ENCODE results near the gene KCTD16. TPM values are rescaled to one million over a fixed set of nuclear protein-coding genes. Genes with fewer than 3 reads are reported as not detected.

The KCTD16 gene
- total and polyA plus RNA-seq, 2 donors from 2014 or later: 0.24 to 2.5 TPM

GRCh38 chr5:144328494-144328893 lies 157.8 kb downstream of the KCTD16 start:
- intact Hi-C loops (cut with DNase I): no loop called here
- TF ChIP-seq CTCF (IDR thresholded peaks at IDR 0.05; ENCODE audit: borderline replicate concordance, extremely low read depth, insufficient read depth): no peak
- no peak for DNase-seq
- Histone ChIP-seq H3K9me3 (ENCODE audit: control insufficient read depth in 2 of 3, insufficient read depth in 1 of 3, low read length in 3 of 3) (no peaks in the 10 kb centered on the region), H3K4me1 (ENCODE audit: control insufficient read depth in 2 of 3, insufficient read depth in 2 of 3, low read depth in 1 of 3, low read length in 3 of 3) (no peaks in the 10 kb centered on the region), H3K36me3 (ENCODE audit: control insufficient read depth in 2 of 3, insufficient read depth in 3 of 3, low read length in 3 of 3) (no peaks in the 10 kb centered on the region), H3K27ac (ENCODE audit: low read depth in 2 of 2, low read length in 2 of 2) (no peak overlapping the region), H3K4me3 (ENCODE audit: low read length in 3 of 3) (no peak overlapping the region), H3K9ac (ENCODE audit: low read length in 3 of 3) (no peak overlapping the region), H3K27me3 (ENCODE audit: control insufficient read depth, insufficient read depth, low read length) (no peaks in the 10 kb centered on the region)
- no peak for FAIRE-seq

DNA sequence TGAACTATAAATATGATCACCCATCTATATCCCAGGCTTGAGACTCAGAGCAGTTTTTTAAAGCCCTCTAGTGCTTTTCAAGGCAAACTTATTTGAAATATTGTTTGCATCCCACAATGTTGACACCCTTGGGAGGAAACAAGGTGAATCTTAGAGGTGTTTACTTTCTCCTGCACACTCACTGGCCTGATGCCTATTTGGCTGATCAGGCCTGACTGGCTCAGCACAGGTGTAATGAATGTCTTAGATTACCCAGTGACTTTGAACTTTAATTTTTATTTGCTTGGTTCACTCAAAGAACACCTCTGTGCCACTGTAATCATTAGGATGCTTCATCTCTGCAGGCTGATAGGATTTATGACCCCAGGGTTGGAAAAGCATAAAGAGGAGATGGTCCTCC lies 158.3 kb downstream of the KCTD16 start:
- DNase-seq: no peak
- Histone ChIP-seq H3K9me3 (ENCODE audit: control insufficient read depth in 2 of 3, insufficient read depth in 1 of 3, low read length in 3 of 3) (no peaks in the 10 kb centered on the region), H3K36me3 (ENCODE audit: control insufficient read depth in 2 of 3, insufficient read depth in 3 of 3, low read length in 3 of 3) (no peaks in the 10 kb centered on the region), H3K27ac (ENCODE audit: low read depth in 2 of 2, low read length in 2 of 2) (no peak overlapping the region), H3K4me1 (ENCODE audit: control insufficient read depth in 2 of 3, insufficient read depth in 2 of 3, low read depth in 1 of 3, low read length in 3 of 3) (no peaks in the 10 kb centered on the region), H3K27me3 (ENCODE audit: control insufficient read depth, insufficient read depth, low read length) (no peaks in the 10 kb centered on the region), H3K9ac (ENCODE audit: low read length in 3 of 3) (no peak overlapping the region), H3K4me3 (ENCODE audit: low read length in 3 of 3) (no peak overlapping the region)
- intact Hi-C loops (cut with DNase I): no loop called here
- FAIRE-seq: no peak
- TF ChIP-seq CTCF (IDR thresholded peaks at IDR 0.05; ENCODE audit: borderline replicate concordance, extremely low read depth, insufficient read depth): no peak

GRCh38 chr5:144329681-144330080 lies 159.0 kb downstream of the KCTD16 start:
- no peak for TF ChIP-seq CTCF (IDR thresholded peaks at IDR 0.05; ENCODE audit: borderline replicate concordance, extremely low read depth, insufficient read depth)
- DNase-seq (no peak), FAIRE-seq (no peak)
- Histone ChIP-seq H3K9ac (ENCODE audit: low read length in 3 of 3) (no peak overlapping the region), H3K9me3 (ENCODE audit: control insufficient read depth in 2 of 3, insufficient read depth in 1 of 3, low read length in 3 of 3) (no peaks in the 10 kb centered on the region), H3K4me1 (ENCODE audit: control insufficient read depth in 2 of 3, insufficient read depth in 2 of 3, low read depth in 1 of 3, low read length in 3 of 3) (no peaks in the 10 kb centered on the region), H3K27ac (ENCODE audit: low read depth in 2 of 2, low read length in 2 of 2) (no peak overlapping the region), H3K27me3 (ENCODE audit: control insufficient read depth, insufficient read depth, low read length) (no peaks in the 10 kb centered on the region), H3K36me3 (ENCODE audit: control insufficient read depth in 2 of 3, insufficient read depth in 3 of 3, low read length in 3 of 3) (no peaks in the 10 kb centered on the region), H3K4me3 (ENCODE audit: low read length in 3 of 3) (no peak overlapping the region)
- intact Hi-C loops (cut with DNase I): no loop called here

DNA sequence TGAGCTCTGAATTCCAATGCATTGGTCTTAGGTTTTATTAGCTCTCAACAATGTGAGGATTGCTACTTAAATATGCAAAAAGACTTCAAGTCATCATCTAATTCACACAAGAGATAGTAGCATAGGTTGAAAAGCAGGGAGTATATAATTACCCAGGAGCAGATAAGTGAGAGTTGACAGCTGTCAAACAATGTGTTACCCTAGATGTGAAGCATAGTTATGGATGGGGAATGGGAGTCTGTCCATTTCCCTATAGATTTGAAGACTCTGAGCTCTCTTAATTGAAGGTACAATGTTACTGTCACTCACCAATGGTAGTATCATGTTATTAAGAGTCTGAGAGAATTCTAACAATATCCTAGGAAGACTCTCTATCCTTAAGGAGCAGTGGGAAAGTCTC lies 160.7 kb downstream of the KCTD16 start:
- Histone ChIP-seq H3K4me1 (ENCODE audit: control insufficient read depth in 2 of 3, insufficient read depth in 2 of 3, low read depth in 1 of 3, low read length in 3 of 3) (no peaks in the 10 kb centered on the region), H3K4me3 (ENCODE audit: low read length in 3 of 3) (no peak overlapping the region), H3K27ac (ENCODE audit: low read depth in 2 of 2, low read length in 2 of 2) (no peak overlapping the region), H3K9me3 (ENCODE audit: control insufficient read depth in 2 of 3, insufficient read depth in 1 of 3, low read length in 3 of 3) (no peaks in the 10 kb centered on the region), H3K9ac (ENCODE audit: low read length in 3 of 3) (no peak overlapping the region), H3K27me3 (ENCODE audit: control insufficient read depth, insufficient read depth, low read length) (no peaks in the 10 kb centered on the region), H3K36me3 (ENCODE audit: control insufficient read depth in 2 of 3, insufficient read depth in 3 of 3, low read length in 3 of 3) (no peaks in the 10 kb centered on the region)
- FAIRE-seq (no peak), DNase-seq (no peak)
- no peak for TF ChIP-seq CTCF (IDR thresholded peaks at IDR 0.05; ENCODE audit: borderline replicate concordance, extremely low read depth, insufficient read depth)
- intact Hi-C loops (cut with DNase I): no loop called here
